T-helper 1 cell treated with Interleukin-12 subunit alpha and Interleukin-12 subunit beta and Interleukin-4 antibody, amounts not matched to agents 30 ng/mL and 1 ng/mL, for 36 hours (primary cell): Measurements from ENCODE around the gene MRPS24. TPM values are rescaled to one million over a fixed set of nuclear protein-coding genes. Genes with fewer than 3 reads are reported as not detected.
"Not testable (repeated sequence)": the region's sequence is repeated elsewhere in the genome, so short reads cannot be mapped to it uniquely, and the experiment has no call there.

Experiments
- intact Hi-C: fragments of 100-400 bp; cut with micrococcal nuclease; formaldehyde crosslinking; loops from one replicate; pipeline ENCODE4 v1.15.1; 2024
- total RNA-seq: library from RNA; stranded (reverse); gene quantifications from 2 replicates; pipeline ENCODE4 v1.2.3, GENCODE V29; 2022

MRPS24 gene
- total RNA-seq: 71.8 and 74.4 TPM in 2 replicates

DNA sequence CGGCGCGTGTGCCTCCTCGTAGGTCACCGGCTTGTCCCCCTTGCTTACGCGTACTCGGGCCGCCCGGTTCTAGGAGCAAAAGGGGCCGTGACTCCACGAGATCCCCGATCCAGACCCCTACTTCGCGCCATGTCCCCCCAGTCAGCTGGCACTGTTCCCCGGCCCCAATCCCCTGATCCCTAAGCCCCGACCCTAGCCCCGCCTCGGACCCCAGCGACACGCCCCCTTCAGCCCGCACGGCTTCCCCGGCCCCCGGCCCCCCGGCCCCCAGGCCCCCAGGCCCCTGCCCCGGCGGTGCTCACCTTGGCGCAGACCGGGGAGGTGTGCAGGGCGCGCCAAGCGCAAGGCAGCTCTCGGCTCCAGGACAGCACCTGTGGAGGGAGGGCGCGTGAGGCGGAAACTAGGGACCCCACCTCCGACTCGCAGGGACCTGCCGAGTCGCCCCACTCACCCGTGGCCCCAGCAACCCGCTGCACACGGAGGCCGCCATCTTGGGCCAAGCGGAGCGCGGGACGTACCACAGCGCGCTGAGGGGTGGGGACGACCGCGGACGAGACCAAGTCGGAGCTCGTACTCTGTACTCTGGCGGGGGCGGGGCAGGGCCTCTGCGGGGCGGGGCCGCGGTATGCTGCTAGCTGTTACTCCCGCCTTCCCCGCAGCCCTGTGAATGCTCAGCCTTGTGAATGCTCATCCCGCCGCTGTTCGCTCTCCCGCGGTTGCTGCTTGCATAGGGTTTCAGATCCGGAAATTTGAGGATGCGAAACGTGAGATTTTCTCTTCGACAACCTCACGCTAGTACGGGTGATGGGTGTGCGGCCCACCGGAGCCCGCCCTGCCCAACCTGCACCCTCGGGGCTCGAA lies at the start of gene MRPS24:
MRPS24 (minus strand) TSS at position 512 of the 861 bp plus-strand sequence; CDS start at position 490, 22 bp downstream.
- intact Hi-C loops: loop anchor here (1.0 to 5.0 kb wide), 9 partner anchors 35 to 1108 kb away; partner anchors contain the start of genes COA1, MRPL32, MYO1G and PSMA2

DNA sequence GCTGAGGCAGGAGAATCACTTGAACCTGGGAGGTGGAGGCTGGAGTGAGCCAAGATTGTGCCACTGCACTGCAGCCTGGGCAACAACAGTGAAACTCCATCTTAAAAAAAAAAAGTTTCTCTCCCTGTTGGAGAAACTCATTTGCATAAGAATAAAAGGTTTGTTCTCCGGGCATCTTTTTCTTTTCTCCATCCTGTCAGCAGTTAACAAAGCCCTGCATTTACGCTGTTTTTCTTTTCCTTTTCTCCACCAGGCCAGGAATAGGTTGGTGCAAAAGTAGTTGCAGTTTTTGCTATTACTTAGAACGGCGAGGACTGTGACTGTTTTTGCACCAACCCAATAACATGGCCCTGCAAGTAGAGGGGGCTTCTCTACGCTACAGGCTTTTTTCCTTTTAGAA lies 46.6 kb upstream of the MRPS24 start:
- intact Hi-C loops: no loop called here

- intact Hi-C loops: no loop called here
Measured at GRCh38 chr7:43914795-43915194, 45.5 kb upstream of the MRPS24 start.

DNA sequence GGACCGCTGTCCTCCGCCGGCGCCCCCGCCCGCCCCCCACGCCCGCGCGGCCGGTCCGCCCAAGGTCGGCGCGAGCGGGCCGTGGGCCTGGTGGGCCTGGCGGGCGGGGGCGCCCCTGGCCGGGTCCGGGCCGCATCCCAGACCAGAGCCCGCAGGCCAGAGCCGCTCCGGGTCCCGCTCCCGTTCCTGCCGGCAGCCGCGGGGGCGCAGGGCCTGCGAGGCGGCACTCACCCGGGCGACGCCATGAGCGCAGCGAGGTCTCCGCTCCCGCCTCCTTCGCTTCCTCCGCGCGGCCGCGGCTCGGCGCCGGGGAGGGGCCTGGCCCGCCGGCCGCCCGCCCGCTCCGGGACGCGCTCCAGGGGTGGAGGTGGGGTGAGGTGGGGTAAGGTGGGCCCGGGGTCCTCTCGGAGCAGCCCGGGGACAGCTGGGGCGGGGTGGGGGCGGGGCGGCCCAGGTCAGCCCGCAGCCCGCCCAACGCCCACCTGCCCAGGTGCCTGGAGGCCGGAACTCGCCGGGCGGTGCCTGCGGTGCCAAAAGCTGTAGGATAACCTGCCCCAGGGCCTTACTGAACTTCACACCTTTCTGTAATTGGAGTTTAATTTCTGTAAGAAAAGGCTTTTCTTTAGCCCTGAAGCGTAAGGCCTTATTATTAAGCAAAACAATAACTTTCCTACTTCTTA lies 37.2 kb upstream of the MRPS24 start, which contains the start of gene URGCP:
URGCP (minus strand) TSS at position 266 of the 680 bp plus-strand sequence; CDS start at position 245, 21 bp downstream.
- intact Hi-C loops: loop anchor here (1.0 kb wide), 2 partner anchors 20 to 37 kb away; partner anchors contain the start of genes MRPS24 and UBE2D4

DNA sequence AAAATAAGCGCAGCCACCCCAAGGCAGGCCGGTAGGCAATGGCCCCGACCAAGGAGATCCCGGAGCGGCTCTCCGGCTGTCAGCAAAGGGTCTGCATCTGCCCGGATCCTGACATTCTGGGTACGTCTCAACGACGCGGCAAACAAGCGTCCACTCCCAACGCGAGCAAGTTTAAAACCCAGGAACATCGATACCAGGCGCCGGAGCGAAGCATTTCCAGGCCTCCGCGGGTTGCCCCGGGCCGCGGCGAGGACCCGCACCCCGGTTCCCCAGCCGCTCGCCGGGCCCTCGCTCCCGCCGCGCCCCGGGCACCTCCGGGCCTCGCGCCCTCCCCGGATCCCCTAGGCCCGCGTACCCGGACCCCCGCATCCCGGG lies 36.6 kb upstream of the MRPS24 start:
- intact Hi-C loops: loop anchor here (1.0 kb wide), 2 partner anchors 20 to 37 kb away; partner anchors contain the start of genes MRPS24 and UBE2D4

DNA sequence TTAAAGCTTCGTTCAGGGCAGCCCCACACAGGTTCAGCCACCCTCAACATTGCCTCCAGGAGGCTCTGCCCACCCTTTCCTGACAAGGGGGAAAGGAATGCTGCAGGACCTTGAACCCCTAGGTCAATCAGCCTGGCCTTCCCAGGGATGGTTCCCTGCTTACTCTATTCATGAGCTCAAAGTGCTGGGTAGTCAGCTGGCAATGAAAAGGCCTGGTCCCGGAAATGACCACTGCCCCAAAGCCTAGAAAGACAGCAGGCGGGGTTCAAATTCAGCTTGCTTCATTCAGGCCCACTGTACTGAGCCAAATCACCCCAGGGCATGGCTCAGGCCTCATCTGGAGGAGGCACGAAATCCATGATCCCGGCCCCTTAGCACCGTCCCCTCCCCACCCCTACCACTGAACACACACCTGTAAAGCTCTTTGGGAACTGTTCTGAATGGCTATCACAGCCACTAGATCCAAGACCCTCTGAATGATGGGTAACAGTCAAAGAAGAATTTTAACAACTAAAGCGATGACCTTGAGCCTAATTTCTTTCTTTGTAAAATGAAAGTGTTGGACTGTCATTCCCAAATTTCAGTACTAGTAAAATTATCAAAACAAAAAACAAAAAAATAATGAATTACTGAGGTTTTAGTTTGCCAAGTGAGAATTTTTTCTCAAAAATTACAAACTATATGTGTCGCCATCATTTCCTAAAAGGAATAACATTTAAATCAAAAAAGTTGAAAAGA lies 36.1 kb upstream of the MRPS24 start:
- intact Hi-C loops: no loop called here

GRCh38 chr7:43904533-43905208 lies 35.4 kb upstream of the MRPS24 start:
- intact Hi-C loops: no loop called here

DNA sequence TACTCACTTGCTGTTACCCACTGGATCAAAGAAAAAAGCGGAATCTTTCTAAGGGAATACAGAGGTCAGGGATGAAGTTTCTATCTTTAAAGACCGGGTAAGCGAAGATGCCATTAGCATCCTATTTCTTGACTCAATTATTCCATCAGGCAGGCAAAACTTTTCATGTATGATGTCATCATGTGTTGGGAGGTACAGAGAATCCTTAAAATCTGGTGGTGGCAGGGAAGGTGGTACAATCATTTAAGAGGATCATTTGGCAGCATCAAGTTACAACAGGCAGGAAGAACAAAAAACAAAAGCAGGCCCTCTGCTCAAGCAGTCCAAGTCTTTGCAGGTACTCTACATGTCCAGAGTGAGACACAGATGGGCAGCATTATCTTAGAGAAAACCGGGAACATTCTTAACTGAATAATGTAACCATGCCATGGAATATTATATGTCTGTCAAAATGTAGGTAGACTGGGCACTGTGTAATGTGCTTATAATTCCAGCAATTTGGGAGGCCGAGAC lies 33.3 kb upstream of the MRPS24 start:
- intact Hi-C loops: no loop called here

DNA sequence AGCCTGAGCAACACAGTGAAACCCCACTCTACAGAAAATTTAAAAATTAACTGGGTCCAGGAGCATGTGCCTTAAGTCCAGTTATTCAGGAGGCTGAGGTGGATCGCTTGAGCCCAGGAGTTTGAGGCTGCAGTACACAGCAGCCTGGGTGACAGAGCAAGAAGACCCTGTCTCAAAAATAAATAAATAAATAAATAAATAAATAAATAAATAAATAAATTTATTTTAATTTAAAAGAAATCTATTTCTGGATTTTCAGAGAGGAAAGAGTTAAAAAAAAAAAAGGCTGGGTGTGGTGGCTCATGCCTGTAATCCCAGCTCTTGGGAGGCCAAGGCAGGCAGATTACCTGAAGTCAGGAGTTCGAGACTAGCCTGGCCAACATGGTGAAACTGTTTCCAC lies 29.3 kb upstream of the MRPS24 start:
- intact Hi-C loops: not testable (repeated sequence)

DNA sequence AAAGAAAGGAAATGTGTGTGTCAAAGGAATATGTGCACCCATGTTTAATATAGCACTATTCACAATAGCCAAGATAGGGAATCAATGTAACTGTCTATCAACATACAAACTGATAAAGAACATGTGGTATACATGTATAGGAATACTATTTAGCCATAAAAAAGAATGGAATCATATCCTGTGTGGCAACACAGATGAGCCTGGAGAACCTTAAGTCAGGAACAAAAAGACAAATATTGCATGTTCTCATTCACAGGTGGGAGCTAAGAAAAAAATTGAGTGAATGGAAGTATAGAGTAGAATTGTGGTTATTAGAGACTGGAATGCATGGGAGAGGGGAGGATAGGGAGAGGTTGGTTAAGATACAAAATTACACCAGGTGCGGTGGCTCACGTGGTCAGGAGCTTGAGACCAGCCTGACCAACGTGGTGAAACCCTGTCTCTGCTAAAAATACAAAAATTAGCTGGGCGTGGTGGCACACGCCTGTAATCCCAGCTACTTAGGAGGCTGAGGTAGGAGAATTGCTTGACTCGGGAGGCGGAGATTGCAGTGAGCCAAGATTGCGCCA lies 26.6 kb upstream of the MRPS24 start:
- intact Hi-C loops: no loop called here

DNA sequence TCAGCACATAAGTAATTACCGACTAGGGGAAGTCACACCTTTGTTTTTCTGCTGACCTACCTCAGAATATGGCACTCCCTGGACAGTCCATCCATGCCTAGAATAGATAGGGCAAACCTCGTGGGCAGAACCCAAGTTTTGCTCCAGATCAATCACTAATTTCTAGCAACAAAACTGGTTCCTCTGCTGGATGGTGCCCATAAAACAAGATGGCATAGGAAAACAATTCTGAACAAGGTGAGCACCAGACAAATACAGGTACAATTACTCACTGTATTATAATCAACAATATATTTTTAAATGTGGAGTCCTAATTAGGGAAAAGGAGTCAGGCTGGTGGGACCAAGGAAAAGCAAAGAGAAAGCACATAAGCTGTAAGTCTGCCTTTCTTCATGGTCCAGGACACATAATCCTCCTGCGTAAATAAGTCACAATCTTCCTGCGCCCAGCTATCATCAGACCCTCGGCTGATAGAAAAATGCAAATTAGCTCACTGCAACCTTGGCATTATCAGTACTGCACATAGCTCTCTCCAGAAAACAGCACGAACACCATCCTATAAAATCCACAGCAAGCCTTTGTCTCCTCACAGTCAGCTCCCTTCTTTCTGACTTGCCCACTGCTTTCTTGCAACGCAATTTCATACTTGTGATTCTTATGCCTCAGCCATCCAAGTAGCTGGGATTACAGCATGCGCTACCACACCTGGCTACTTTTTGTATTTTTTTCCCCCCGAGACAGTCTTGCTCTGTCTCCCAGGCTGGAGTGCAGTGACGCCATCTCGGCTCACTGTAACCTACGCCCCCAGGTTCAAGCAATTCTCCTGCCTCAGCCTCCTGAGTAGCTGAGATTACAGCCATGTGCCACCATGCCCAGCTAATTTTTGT lies 22.0 kb upstream of the MRPS24 start:
- intact Hi-C loops: no loop called here

DNA sequence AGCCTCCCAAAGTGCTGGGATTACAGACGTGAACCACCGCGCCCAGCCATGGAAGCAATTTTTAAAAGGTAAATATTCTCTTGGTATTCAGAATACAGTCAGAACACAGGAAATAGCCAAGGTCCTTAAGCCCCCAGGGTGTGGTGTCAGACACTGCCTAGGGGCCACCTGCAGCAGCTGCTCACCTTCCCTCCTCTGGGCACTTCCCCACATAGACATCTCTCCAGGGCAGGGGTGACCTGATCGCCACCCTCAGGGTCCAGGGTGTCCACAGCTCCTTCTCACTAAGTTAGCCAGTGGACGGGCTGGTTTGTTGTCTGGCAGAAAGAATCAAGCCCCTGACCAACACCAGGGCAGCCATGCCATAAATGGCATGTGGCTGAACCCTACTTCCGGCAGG lies 21.2 kb upstream of the MRPS24 start:
- intact Hi-C loops: no loop called here

GRCh38 chr7:43888993-43889945 lies 20.0 kb upstream of the MRPS24 start:
- intact Hi-C loops: no loop called here

- intact Hi-C loops: no loop called here
Measured at GRCh38 chr7:43884617-43885016, 15.3 kb upstream of the MRPS24 start.

- intact Hi-C loops: no loop called here
Measured at GRCh38 chr7:43884209-43884608, 14.9 kb upstream of the MRPS24 start.

GRCh38 chr7:43880596-43880995 lies 11.3 kb upstream of the MRPS24 start:
- intact Hi-C loops: no loop called here

DNA sequence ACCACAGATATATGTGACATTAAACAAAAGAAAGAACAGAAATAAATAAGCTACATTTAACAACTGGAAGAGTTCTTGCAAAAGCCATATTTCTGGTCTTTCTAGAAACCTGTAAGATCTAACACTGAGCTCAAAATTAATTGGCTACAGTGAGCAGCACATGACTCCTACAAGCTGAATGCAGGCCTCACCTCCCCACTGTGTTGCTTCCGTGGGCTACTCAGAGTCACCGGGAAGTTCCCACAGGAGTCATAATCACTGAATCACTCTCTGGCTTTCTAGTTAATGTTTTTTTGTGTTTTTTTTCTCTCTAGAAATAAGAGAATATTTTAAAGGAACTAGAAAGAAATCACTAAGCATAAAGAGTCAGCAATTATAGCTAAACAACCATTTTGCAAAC lies 10.2 kb upstream of the MRPS24 start:
- intact Hi-C loops: no loop called here

DNA sequence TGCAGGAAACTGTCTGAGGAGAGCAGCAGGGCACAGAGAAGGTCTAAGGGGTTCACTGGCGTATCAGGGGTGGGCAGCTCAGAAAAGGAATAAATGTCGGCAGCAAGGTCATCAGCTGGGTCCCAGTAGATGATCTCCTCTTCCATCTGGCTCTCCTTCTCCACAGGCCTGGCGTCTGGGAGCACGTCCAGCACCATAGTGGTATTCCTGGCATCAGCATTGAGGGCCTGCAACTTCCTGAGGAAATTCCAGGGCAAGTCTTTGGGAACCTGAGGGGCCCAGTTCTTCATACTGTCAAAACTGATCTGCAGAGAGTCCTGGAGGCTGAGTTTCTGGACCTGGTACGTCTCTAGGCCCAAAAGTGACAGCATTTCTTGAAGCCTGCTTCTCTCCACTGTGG lies 9.6 kb upstream of the MRPS24 start:
- intact Hi-C loops: no loop called here
